Sigmoid colon (tissue), 4 donors: ENCODE data around the gene ERAL1.

ENCODE experiments used
- EP300 ChIP-seq, 4 donors: sonication (generic); formaldehyde crosslinking; IDR thresholded peaks; one replicate each; pipeline ENCODE4 v1.6.1; 2017; ENCODE audit warnings: antibody characterized with exemption in 4 of 4
- POLR2A ChIP-seq, 2 donors: fragments of 450-650 bp; IDR thresholded peaks; one replicate each; pipeline ENCODE4 v1.6.1; 2016; ENCODE audit warnings: antibody characterized with exemption in 2 of 2, mild to moderate bottlenecking in 2 of 2, moderate library complexity in 2 of 2
- POLR2AphosphoS5 ChIP-seq, 4 donors: sonication (generic); formaldehyde crosslinking; IDR thresholded peaks; one replicate each; pipeline ENCODE4 v1.6.1; 2017; ENCODE audit warnings: antibody characterized with exemption in 4 of 4
- TF ChIP-seq, protein P1 (sequence below), 4 experiments: fragments of 450-650 bp in 3 of 4; fragments of 200-600 bp in 1 of 4; IDR thresholded peaks; one replicate each; pipeline ENCODE4 v1.5.1; 2016 to 2019; ENCODE audit warnings: antibody characterized with exemption in 4 of 4, mild to moderate bottlenecking in 3 of 4, moderate library complexity in 2 of 4

DNA sequence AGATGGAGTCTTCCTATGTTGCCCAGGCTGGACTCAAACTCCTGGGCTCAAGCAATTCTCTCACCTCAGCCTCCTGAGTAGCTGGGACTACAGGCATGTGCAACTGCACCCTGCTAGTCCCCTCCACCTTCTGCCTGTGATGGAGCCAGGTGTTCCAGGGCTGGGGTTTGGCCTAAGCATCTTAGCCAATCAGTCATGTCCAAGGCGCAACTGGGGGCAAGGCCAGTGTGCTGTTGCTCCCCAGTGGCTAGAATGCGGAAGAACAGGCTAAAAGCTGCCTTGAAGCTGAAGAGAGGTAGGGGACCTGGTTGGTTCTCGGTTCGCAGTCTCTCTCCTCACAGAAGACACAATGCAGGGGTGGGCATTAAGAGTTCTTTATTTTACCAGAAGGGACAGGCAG lies 24.2 kb downstream of the ERAL1 start:
- TF ChIP-seq, protein P1, sequence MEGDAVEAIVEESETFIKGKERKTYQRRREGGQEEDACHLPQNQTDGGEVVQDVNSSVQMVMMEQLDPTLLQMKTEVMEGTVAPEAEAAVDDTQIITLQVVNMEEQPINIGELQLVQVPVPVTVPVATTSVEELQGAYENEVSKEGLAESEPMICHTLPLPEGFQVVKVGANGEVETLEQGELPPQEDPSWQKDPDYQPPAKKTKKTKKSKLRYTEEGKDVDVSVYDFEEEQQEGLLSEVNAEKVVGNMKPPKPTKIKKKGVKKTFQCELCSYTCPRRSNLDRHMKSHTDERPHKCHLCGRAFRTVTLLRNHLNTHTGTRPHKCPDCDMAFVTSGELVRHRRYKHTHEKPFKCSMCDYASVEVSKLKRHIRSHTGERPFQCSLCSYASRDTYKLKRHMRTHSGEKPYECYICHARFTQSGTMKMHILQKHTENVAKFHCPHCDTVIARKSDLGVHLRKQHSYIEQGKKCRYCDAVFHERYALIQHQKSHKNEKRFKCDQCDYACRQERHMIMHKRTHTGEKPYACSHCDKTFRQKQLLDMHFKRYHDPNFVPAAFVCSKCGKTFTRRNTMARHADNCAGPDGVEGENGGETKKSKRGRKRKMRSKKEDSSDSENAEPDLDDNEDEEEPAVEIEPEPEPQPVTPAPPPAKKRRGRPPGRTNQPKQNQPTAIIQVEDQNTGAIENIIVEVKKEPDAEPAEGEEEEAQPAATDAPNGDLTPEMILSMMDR (IDR thresholded peaks at IDR 0.05) = peak in 2 of 4 experiments; percentile 20 to 23
- TF ChIP-seq EP300 (IDR thresholded peaks at IDR 0.05) (no peak), POLR2AphosphoS5 (IDR thresholded peaks at IDR 0.05) (no peak), POLR2A (IDR thresholded peaks at IDR 0.05) (no peak)
